HG02759 (cell line): ENCODE data around the gene KRTAP3-3.

Experiments used
- ATAC-seq: cut with Tn5 transposase; IDR thresholded peaks from one replicate; pipeline ENCODE4 v1.9.1; 2021; ENCODE audit warnings: mild to moderate bottlenecking, moderate library complexity; ENCODE audit not compliant: unreplicated experiment

The KRTAP3-3 gene

DNA sequence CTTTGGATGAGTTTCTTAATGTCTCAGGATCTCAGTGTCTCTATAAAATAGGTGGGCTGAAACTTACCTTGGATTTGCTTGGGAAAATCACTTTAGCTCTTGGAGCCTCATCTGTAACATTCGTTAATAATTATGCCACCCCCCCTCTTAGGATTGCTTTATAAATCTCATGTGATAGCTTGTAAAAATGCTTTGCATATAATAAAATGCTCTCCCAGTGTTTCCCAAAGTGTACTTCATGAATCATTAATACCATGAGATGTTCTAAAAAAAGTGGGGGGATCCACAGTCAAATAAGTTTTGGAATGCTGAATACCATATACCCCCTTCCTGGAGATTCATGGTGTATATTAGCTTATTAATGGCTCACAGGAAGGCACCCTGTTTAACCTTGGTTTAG is 32.4 kb downstream of the KRTAP3-3 start:
- ATAC-seq, result no peak

DNA sequence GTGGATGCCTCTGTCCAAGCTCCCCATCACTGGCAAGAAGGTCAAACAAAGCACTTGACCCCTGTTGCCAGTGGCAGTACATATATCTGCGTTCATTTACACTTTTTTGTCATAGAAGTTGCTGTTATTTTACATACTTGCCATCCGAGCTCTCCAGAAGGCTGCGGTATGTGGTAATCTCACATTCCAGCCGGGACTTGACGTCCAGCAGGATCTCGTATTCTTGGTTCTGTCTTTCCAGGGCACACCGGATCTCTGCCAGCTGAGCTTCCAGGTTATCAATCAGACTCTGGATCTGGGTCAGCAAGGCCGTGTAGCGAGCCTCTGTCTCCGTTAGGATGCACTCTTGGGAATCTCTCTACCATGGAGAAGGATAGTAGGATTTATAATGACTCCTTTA is 33.8 kb downstream of the KRTAP3-3 start:
- no peak for ATAC-seq

DNA sequence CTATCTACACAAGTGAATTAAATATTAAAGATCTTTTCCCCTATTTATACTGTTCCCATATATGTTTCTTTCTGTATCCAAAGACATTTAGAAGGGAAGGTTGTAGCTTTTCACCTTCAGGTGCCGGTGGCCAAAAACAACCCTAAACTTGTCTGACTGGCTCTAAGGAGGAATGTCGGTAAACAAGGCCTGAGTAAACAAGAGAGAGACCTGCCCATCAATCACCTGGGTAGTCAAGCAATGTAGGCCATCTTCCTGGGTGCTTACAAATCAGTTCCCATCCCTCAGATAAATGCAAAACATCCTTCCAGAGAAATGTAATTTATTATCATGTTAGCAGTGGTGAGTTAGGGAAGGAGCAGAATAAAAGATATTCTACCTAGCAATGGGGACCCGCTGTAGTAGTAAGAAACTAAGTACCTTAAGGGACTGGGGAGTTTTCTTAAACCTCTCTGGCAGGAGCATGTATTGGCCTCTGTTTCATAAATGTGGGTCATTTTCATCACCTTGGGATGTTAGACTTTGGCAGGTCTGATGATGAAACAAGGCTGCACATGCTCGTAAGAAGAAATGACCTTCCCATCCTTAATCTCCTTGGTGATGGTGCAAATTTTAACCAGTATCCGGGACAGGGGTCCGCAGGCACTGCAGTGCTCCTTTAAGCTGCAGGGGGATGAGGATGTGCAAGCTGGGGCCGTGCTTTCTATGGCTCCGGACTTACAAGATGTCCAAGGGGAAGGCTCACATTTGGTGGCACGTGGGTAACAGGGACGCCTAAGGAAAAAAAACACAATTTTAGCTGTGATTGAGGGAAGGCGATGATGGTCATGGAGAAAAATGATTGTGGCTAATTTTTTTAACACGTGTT is 35.6 kb downstream of the KRTAP3-3 start:
- ATAC-seq, result no peak

DNA sequence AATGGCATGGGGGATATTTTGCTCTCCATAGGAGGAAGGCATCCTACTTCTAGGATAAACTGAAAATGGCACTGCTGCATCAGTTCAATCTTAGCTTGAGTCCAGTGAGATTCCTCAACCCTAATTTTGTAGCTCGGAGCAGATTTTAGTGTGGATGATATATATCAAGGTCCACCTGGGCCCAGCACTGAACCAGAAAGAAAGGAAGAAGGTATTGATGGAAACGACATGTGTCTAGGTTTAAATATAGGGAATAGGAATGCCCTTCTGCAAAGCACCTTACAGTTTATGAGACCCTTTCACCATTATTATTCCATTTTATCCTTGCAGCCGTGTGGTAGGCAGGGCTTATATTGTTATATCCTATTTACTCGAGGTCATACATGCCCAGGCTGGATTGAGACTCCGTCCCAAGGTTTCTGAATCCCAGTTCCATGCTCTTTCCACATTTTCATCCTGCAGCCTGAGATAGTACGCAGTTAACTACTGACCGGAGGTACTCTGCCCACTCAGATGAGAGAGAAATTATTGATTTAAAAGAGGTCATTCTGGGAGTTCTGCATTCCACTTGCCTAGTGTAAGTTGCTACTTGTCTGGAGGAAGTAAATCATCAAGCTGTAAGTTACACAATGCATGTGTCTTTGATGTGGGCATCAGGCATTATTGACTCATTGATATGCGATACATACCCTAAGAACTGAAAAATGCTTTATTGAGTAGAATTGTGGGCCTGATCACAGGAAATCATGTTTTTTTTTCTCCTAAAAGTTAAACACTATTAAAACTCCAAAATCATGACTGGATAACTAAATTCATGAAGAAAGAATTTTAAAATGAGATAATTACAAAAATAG is 37.3 kb downstream of the KRTAP3-3 start:
- ATAC-seq, result no peak

DNA sequence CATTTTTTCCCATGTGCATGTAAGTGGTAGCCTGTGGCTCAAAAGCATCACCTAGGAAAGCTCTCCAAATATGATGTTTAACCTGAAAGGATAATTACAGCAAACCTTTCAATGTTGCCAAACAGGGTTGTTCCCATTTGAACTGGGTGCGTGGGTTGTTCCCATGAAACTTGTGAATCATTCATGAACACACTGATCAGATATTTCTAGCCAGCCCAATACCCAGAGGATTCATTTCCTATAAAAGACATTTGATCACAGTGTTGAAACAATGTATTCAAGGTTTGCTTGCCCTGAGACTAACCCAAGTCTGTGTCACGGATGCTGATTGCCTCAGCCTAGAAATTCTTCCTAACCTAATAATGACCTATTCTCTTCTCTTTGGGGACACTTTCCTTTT is 40.1 kb downstream of the KRTAP3-3 start:
- no peak for ATAC-seq

DNA sequence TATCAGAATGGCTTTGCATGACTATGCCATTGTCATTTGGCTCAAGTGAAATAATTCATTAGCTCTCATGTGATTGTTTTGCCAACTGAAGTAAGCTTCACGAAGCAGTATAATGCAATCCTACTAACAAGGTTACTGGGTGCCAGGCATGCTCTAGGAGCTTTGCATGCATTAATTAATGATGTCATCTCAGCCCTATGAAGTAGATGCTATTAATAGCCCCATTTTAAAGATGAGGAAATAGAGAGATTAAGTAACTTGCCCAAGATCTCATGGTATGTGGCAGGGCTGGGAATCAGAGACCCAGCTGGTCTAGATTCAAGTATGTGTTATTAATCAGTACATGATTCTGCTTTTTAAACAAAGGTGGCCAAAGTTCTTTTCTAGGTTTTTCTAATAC is 41.3 kb downstream of the KRTAP3-3 start:
- no peak for ATAC-seq

DNA sequence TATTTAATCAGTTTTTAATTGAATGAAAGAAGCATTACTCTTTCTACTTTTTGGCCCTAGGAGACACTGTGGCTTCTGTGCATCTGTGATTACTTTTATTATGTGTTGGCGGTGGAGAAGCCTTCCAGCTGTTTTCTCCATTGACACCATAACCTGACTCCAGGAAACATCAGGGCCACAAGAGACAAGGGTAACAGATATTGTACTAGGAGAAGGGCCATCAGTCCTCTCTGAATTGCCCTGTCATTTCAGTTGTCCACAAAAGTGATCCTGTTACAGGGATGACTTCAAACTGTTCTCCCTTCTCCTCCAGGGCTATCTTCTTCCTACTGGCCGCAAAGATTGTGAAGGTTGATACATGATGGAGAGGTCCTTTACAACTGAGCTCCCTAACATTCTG is 41.8 kb downstream of the KRTAP3-3 start:
- no peak for ATAC-seq

DNA sequence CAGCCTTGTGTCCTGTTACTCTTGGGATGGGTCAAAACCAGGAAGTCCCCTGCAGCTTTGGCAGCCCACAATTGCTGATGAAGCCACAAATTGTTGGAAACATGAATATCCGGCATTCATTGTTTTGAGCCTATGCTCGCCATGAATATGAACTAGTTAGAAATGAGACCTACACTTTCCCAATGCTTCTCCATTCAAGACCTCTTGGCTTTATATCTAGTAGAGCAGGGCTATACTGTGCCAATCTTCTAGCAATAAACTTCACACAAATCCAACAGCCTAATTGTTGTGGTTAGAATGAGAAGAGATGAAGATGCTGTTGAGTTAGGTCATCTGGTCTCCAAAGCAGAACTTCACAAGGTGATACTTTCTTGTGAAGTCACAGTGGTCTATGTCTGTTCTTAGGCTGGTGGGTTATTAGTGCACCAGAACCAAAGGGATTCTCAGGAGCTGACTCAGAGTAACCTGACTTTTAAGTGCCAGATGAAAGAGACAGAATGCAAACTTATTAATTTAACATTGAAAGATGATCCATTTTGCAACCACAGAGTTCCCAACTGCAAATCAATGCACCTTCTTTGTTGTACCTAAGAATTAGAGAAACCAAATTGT is 42.8 kb downstream of the KRTAP3-3 start:
- ATAC-seq, result no peak

DNA sequence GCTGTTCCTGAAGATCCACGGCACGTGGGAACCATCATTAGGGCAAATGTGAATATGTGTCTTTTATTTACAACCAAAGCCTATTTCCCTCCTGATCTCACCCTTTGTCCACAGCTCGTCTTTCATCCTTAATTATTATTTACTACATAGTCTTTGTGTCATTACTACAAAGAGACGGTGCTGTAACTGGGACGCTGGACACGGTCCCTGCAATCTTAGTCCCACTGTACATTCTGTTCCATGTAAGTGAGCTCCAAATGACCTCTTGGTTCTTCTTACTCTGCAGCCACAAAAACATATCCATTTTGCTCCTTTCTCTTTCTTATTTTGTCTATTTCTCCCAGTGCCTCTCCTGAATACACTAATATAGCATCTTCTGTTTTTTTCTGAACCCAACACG is 43.8 kb downstream of the KRTAP3-3 start:
- no peak for ATAC-seq

DNA sequence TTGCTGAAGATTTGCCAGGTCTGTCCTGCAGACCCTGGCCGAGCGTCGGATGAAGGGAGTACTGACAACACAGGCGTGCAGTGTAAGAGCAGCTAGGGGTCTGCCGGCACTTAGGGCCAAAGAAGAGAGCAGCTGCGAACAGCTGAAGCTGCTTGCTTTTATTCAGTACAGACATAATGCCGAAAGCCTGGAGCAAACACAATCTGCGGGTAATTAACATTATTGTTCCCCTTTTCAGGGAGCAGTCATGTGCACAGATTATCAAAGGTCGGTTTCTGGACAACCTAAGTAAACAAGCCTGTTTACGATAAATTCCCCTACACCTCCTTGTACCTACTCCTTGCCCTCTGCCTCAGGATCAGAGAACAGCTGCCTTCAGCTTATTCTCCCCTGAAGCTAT is 44.5 kb downstream of the KRTAP3-3 start:
- no peak for ATAC-seq

DNA sequence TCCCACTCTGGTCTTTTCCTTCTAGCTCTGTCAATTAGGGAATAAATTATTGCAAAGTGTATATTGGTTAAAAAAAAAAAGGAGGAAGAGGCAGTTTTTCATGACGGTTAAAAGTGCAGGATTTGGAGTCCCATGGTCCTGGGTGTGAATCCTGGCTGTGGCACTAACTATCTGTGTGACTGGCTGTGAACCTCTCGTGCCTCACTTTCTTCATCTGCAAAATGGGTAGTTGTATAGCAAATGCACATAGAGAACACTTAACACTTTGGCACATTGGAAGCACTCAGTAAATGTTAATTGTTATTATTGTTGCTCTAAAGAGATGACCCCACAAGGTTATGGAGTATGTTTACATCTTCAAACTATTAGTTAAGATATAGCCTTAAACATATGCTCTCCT is 46.0 kb downstream of the KRTAP3-3 start:
- no peak for ATAC-seq

DNA sequence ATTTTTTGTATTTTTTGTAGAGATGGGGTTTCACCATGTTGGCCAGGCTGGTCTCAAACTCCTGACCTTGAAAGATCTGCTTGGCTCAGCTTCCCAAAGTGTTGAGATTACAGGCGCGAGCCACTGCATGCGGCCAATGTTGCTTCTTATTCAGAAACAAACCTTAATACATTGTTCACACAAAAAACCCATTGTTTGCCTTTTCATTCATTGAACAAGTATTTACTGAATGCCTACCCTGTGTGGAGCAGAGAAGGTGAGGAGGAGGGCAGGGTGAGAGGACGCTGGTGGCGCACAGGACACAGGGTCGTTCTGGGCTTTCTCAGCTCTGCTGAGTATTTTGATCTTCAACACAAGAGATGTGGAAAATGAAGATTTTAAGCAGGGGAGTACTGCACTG is 48.5 kb downstream of the KRTAP3-3 start:
- ATAC-seq, result no peak

DNA sequence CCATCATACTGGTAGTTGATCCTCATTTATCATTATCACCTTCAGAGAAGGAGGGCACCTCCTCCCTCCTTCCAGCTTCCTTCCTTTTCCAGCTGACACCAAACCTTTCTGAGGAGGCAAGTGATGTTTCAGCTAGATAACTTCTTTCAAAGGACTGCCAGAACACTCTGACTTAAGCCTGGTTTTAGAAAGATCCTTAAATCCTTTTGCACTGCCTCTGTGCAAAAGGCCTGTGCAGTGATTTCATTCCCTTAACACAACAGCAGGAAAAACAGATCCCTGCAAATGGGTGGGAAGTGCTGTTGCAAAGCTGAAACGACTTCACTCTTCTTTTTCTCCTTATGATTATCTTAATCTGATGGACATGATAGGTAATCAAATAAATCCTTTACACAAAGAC is 49.4 kb downstream of the KRTAP3-3 start:
- no peak for ATAC-seq
